GM12801 (cell line): ENCODE data around the gene ZC3H12C.

Source experiments
- TF ChIP-seq, protein P1 (sequence below): IDR thresholded peaks from one replicate; pipeline ENCODE4 v1.5.1; 2011; ENCODE audit warnings: control low read depth; ENCODE audit not compliant: insufficient read length; ENCODE audit errors: extremely low read depth

Gene ZC3H12C

GRCh38 chr11:110182886-110183285 is 89.7 kb downstream of the ZC3H12C start:
- TF ChIP-seq, protein P1, sequence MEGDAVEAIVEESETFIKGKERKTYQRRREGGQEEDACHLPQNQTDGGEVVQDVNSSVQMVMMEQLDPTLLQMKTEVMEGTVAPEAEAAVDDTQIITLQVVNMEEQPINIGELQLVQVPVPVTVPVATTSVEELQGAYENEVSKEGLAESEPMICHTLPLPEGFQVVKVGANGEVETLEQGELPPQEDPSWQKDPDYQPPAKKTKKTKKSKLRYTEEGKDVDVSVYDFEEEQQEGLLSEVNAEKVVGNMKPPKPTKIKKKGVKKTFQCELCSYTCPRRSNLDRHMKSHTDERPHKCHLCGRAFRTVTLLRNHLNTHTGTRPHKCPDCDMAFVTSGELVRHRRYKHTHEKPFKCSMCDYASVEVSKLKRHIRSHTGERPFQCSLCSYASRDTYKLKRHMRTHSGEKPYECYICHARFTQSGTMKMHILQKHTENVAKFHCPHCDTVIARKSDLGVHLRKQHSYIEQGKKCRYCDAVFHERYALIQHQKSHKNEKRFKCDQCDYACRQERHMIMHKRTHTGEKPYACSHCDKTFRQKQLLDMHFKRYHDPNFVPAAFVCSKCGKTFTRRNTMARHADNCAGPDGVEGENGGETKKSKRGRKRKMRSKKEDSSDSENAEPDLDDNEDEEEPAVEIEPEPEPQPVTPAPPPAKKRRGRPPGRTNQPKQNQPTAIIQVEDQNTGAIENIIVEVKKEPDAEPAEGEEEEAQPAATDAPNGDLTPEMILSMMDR: no peak

GRCh38 chr11:110184456-110184855 is 91.3 kb downstream of the ZC3H12C start:
- TF ChIP-seq, protein P1: no peak

- TF ChIP-seq, protein P1: no peak
Observed at GRCh38 chr11:110185121-110185591, 92.0 kb downstream of the ZC3H12C start.

DNA sequence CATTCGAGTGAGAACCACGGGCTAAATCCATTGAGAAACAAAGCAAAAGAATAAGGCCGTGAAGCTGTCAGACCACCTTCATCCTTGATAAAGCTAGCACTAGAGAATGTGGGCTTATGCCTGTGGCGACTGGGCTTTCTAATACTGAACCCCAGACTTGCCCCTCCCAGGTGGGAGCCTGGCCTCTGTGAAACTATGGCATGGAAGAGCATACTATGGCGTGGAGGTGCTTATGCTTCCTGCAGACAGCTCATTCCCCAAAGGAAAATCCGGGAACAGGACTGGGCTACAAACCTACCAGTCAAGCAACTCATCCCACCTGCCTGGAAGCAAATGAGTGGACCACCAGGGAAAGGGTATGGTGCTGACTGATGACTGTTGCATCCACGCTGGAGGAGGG is 92.4 kb downstream of the ZC3H12C start:
- TF ChIP-seq, protein P1: no peak

GRCh38 chr11:110186456-110186855 is 93.3 kb downstream of the ZC3H12C start:
- TF ChIP-seq, protein P1: no peak

DNA sequence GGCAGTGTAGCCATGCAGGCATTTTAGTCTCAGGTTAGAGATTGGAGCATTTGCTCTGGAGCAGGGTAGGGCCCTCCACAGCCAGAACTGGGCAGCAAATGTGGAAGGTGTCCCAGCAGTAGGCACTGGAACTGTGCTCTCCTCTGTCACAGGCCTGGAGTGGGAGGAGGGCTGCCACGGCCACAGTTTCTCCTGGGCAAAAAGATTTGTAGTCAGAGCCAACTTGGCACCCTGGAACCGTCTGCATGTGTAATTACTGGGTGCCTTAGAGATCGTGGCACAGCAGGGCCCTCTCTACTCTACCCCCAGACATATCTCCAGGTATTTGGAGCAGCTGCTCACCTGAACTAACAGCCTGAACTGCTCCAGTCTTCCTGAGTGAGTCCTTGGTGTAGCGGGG is 93.7 kb downstream of the ZC3H12C start:
- TF ChIP-seq, protein P1: no peak

GRCh38 chr11:110187731-110188130 is 94.5 kb downstream of the ZC3H12C start:
- TF ChIP-seq, protein P1: no peak

GRCh38 chr11:110190885-110191284 is 97.7 kb downstream of the ZC3H12C start:
- TF ChIP-seq, protein P1: no peak
